Thyroid gland (tissue), 4 donors: Measurements from ENCODE around the gene ABCA3.

Experiments
- CTCF ChIP-seq, 6 experiments: fragments of 200-600 bp in 3 of 6; fragments of 450-650 bp in 3 of 6; sonication (generic) in 3 of 6; IDR thresholded peaks; one replicate each; pipeline ENCODE4 v1.5.1; 2016 to 2019; ENCODE audit warnings: antibody characterized with exemption in 6 of 6, mild to moderate bottlenecking in 2 of 6, inconsistent platforms in 1 of 6, moderate library complexity in 1 of 6
- POLR2A ChIP-seq, 2 donors: fragments of 450-650 bp; IDR thresholded peaks; one replicate each; pipeline ENCODE4 v1.6.1; 2017; ENCODE audit warnings: antibody characterized with exemption in 2 of 2, mild to moderate bottlenecking in 2 of 2, moderate library complexity in 1 of 2

GRCh38 chr16:2343211-2343610 is 2.7 kb upstream of the ABCA3 start:
- TF ChIP-seq CTCF (IDR thresholded peaks at IDR 0.05) (no peak), POLR2A (IDR thresholded peaks at IDR 0.05) (no peak)
